ENCODE results near the gene PPA1. TPM values are rescaled to one million over a fixed set of nuclear protein-coding genes. Genes with fewer than 3 reads are reported as not detected.
"Not testable (repeated sequence)": the region's sequence is repeated elsewhere in the genome, so short reads cannot be mapped to it uniquely, and the experiment has no call there.

The PPA1 gene
- total RNA-seq, 4 donors from 2014 or later, result 48.5 to 107 (median 69.8) TPM

DNA sequence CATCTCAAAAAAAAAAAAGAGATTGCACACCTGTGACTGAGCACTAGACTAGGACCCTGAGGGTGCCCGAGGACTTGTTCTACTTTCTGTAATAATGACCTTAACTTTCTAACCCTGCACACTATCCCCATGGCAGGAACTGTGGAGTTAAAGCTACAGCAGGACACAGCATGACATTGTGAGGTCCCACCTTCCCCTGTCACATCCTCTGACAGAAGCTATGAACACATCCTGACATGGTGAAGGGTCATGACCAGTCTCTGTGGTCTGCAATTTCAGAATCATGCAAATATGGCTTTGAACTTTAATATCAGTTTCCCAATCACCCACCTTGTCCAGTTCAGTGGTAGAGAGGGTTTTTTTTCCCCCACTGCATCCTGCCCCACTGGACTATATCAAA, 44.5 kb downstream of the PPA1 start:
- intact Hi-C loops (cut with DNase I; ENCODE audit: low total_unique reads), result no loop called here
- H3K9me3 ChIP-seq, result no peaks in the 10 kb centered on the region

DNA sequence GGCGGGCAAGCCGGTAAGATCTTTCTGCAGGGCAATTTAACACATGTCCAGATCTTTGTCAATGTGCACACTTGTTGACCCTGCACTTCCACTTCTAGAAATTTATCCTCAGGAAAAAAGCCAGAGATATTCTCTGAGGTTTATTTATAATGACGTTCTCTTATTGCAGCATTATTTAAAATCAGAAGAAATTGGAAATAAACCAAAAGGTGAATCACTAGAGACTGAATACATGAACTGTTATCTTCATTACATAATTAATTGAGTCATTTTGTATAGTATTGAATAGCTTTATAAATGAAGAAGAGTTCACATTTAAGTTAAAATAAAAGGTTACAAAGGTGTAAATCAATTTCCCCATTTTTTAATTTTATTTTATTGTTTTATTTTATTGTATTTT, 46.7 kb downstream of the PPA1 start:
- H3K36me3 ChIP-seq, result no peaks in the 10 kb centered on the region
- no peaks in the 10 kb centered on the region for H3K9me3 ChIP-seq
- TF ChIP-seq, protein P1, sequence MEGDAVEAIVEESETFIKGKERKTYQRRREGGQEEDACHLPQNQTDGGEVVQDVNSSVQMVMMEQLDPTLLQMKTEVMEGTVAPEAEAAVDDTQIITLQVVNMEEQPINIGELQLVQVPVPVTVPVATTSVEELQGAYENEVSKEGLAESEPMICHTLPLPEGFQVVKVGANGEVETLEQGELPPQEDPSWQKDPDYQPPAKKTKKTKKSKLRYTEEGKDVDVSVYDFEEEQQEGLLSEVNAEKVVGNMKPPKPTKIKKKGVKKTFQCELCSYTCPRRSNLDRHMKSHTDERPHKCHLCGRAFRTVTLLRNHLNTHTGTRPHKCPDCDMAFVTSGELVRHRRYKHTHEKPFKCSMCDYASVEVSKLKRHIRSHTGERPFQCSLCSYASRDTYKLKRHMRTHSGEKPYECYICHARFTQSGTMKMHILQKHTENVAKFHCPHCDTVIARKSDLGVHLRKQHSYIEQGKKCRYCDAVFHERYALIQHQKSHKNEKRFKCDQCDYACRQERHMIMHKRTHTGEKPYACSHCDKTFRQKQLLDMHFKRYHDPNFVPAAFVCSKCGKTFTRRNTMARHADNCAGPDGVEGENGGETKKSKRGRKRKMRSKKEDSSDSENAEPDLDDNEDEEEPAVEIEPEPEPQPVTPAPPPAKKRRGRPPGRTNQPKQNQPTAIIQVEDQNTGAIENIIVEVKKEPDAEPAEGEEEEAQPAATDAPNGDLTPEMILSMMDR (IDR thresholded peaks at IDR 0.05), result no peak
- TF ChIP-seq POLR2A (IDR thresholded peaks at IDR 0.05), result no peak
- no peak for DNase-seq
- intact Hi-C loops (cut with DNase I; ENCODE audit: low total_unique reads), result no loop called here
- H3K4me3 ChIP-seq, result no peak overlapping the region
- H3K27me3 ChIP-seq, result no peaks in the 10 kb centered on the region
- H3K4me1 ChIP-seq, result no peaks in the 10 kb centered on the region
- H3K27ac ChIP-seq, result no peak overlapping the region

More for the DNA sequence above, 44.5 kb downstream of the PPA1 start:
- no peak for TF ChIP-seq POLR2A (IDR thresholded peaks at IDR 0.05)
- TF ChIP-seq, protein P1 (IDR thresholded peaks at IDR 0.05), result no peak
- no peaks in the 10 kb centered on the region for H3K36me3 ChIP-seq
- no peak for DNase-seq
- no peaks in the 10 kb centered on the region for H3K4me1 ChIP-seq
- no peak overlapping the region for H3K4me3 ChIP-seq
- no peaks in the 10 kb centered on the region for H3K27me3 ChIP-seq
- no peak overlapping the region for H3K27ac ChIP-seq

DNA sequence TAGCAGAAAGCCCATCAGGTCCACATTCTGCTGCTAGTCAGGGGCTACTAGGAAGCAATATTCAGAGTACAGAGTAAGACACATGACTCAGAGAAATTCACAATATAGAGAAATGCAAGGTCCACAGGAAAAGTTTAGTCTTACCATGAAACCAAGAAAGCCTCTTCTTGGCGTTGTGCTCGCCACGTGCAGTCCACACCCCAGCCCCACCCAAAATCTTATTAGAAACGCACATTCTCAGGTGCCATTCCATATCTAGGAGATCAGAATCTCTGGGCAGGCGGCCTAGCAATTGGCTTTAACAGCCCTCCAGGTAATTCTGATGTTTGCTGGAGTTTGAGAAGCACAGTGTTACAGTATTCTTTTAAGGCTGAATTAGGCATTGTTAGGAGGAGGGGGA, 47.1 kb downstream of the PPA1 start:
- H3K9me3 ChIP-seq, result no peaks in the 10 kb centered on the region
- H3K27me3 ChIP-seq, result no peaks in the 10 kb centered on the region
- intact Hi-C loops (cut with DNase I; ENCODE audit: low total_unique reads), result no loop called here
- no peaks in the 10 kb centered on the region for H3K4me1 ChIP-seq
- no peak overlapping the region for H3K4me3 ChIP-seq
- no peaks in the 10 kb centered on the region for H3K36me3 ChIP-seq
- no peak for TF ChIP-seq POLR2A (IDR thresholded peaks at IDR 0.05)
- TF ChIP-seq, protein P1 (IDR thresholded peaks at IDR 0.05), result no peak
- DNase-seq, result no peak
- no peak overlapping the region for H3K27ac ChIP-seq

DNA sequence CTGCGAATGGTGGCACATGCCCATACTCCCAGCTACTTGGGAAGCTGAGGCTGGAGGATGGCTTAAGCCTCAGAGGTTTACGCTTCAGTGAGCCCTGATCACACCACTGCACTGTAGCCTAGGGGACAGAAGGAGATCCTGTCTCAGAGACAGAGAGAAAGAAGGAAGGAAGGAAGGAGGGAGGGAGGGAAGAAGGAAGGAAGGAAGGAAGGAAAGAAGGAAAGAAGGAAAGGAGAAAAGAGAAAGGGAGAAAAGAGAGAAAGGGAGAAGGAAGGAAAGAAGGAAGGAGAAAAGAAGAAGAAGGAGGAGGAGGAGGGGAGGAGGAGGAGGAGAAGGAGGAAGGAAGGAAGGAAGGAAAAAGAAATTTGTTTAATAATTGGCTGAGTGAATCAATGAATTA, 49.9 kb downstream of the PPA1 start:
- no peak for TF ChIP-seq POLR2A (IDR thresholded peaks at IDR 0.05)
- TF ChIP-seq, protein P1 (IDR thresholded peaks at IDR 0.05), result no peak
- intact Hi-C loops (cut with DNase I; ENCODE audit: low total_unique reads), result no loop called here

DNA sequence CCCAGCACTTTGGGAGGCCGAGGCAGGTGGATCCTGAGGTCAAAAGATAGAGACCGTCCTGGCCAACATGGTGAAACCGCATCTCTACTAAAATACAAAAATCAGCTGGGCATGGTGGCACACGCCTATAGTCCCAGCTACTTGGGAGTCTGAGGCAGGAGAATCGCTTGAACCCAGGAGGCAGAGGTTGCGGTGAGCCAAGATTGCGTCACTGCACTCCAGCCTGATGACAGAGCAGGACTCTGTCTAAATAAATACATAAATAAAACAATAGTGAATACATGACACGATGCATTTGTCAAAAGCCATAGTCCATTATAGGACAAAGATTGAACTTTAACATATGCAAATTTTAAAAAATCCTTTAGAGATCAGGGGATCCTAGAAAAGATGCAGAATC, 54.0 kb downstream of the PPA1 start:
- H3K36me3 ChIP-seq; H3K27me3 ChIP-seq; H3K27ac ChIP-seq; DNase-seq; H3K9me3 ChIP-seq; H3K4me3 ChIP-seq; H3K4me1 ChIP-seq; intact Hi-C loops (cut with DNase I; ENCODE audit: low total_unique reads): not testable (repeated sequence)

More for the DNA sequence above, 49.9 kb downstream of the PPA1 start:
- no peak for DNase-seq
- no peaks in the 10 kb centered on the region for H3K4me1 ChIP-seq
- no peaks in the 10 kb centered on the region for H3K27me3 ChIP-seq
- H3K36me3 ChIP-seq, result no peaks in the 10 kb centered on the region
- H3K4me3 ChIP-seq, result no peak overlapping the region
- H3K9me3 ChIP-seq, result no peaks in the 10 kb centered on the region
- no peak overlapping the region for H3K27ac ChIP-seq

DNA sequence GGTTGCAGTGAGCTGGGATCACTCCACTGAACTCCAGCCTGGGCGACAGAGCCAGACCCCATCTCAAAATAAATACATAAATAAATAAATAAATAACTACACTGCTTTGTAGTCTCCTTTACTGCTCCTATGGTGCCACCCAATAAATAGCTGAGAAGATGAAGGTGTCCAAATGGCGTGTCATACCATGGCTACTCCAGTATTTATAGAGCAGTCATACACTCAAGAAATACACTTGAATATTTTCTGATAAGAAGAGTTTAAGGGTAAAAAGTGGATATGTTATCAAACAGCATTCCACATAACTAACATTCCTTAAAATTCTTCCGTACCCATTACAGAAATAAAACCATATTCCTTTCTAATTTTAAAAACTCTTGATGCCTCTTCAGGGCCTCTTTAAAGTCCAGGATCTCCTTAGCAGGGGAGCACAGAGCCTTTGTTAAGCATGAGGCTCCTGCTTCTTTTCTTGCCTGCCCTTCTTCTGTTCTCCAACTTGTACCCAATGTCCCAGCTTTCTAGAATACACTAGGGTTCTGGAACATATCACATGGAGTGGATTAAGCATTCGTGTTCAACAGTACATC, 55.0 kb downstream of the PPA1 start:
- no peaks in the 10 kb centered on the region for H3K36me3 ChIP-seq
- no peaks in the 10 kb centered on the region for H3K9me3 ChIP-seq
- no peak overlapping the region for H3K4me3 ChIP-seq
- H3K27me3 ChIP-seq, result no peaks in the 10 kb centered on the region
- intact Hi-C loops (cut with DNase I; ENCODE audit: low total_unique reads), result no loop called here
- no peak overlapping the region for H3K27ac ChIP-seq
- no peaks in the 10 kb centered on the region for H3K4me1 ChIP-seq
- TF ChIP-seq, protein P1 (IDR thresholded peaks at IDR 0.05), result no peak
- no peak for TF ChIP-seq POLR2A (IDR thresholded peaks at IDR 0.05)
- no peak for DNase-seq

Data from uterus (tissue), 4 donors.